CD4-positive, alpha-beta T cell treated with Interleukin-17A for 4 hours (primary cell): ENCODE data around the gene SERPINH1.
A peak's percentile ranks its signal among the peaks of the same experiment; 100 is the strongest.
"Not testable (repeated sequence)": the region's sequence is repeated elsewhere in the genome, so short reads cannot be mapped to it uniquely, and the experiment has no call there.

Experiments
- DNase-seq: peaks from one replicate; pipeline ENCODE4 v3.0.0-alpha.2; 2020; ENCODE audit warnings: mixed read lengths

Gene SERPINH1

DNA sequence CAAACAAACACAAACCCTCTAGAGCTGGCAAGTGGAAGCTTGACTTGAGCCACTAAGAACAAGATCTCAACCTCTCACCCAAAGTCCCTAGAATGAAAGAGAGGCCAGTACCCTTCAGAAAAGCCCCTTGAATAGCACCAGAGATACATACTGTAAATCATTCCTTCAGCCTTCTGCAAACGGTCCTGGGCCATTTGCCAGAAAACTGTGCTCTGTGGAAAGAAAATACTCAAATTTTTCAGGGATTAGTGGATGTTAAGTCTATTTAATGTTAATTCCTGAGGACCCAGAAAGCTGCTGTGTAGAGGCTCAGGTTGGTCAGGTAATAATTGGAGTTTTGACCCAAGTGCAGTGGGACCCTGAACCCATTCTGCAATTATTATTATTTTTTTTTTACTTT lies 16.9 kb downstream of the SERPINH1 start:
- DNase-seq: no peak

DNA sequence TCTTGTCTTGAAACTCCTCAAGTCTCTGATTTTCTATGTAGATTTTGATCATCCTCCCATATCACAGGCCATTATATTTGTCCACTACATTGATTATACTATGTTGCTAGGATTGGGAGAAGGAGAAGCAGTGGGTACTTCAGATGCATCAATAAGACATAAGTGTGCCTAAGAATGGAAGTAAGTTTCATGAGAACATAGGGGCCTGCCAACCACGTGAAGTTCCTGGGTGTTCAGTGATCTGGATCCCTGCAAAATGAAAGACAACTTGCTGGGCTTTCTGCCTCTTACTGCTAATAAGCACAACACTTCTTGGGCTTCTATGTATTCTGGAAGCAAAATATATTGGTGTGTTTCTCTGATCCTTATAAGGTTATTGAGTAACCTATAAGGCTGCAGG lies 17.8 kb downstream of the SERPINH1 start:
- no peak for DNase-seq

DNA sequence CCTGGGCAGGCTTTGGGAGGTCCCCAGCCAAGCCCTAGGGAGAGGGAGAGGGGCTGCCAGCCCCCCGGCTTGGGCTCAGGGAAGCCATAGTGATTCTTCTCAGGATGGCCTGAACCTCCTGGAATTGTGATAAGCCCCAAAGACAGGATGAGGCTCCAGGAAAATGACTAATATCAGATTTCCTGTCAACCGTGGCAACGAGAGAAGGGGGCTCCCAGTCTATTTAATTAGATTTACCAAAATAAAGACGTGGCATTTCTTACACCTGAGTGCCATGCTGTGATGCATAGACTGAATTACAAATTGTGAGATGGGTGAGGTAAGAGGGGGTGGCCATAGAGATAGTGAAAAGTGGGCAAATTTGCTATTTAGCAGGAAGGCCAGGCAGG lies 20.4 kb downstream of the SERPINH1 start:
- DNase-seq: no peak

DNA sequence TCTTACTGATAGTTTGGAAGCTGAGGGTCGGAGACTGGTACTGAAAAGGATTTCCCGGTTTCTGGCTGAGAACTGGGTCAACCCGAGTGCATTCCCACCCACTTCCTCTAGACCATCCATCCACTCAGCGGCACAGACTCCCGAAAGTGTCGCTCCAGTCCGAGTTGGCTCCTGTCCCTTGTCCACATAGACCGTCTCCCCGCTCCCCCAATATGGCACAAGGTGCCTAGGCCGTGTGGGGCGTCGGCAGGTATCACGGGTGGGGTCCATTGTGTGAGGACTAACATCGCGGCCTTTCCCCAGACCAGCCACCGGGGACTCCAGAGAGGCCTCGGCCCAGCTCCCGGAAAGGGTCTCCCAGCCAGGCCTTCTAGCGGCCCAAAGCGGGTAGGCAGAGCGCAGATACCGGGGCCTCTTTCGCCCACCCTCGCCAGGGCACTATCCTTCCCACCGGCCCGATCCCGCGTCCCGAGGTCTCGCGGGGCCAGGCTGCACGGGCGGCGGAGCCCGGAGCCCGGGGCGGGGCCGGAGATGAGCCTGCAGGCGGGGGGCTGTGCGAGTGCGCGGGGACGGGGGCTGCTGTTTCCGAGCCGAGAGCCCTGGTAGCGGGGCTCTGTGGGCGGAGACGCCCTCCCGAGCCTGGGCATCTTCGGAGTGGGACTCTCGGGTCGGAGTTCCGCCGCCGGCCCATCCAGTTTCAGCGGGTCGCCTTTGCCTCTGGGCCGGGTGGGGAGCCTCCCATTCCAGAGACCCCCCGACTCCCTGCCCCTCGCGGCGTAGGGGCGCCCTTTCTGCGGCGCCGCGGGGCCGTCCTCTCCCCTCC lies 21.1 kb downstream of the SERPINH1 start:
- peak; percentile 31 for DNase-seq

DNA sequence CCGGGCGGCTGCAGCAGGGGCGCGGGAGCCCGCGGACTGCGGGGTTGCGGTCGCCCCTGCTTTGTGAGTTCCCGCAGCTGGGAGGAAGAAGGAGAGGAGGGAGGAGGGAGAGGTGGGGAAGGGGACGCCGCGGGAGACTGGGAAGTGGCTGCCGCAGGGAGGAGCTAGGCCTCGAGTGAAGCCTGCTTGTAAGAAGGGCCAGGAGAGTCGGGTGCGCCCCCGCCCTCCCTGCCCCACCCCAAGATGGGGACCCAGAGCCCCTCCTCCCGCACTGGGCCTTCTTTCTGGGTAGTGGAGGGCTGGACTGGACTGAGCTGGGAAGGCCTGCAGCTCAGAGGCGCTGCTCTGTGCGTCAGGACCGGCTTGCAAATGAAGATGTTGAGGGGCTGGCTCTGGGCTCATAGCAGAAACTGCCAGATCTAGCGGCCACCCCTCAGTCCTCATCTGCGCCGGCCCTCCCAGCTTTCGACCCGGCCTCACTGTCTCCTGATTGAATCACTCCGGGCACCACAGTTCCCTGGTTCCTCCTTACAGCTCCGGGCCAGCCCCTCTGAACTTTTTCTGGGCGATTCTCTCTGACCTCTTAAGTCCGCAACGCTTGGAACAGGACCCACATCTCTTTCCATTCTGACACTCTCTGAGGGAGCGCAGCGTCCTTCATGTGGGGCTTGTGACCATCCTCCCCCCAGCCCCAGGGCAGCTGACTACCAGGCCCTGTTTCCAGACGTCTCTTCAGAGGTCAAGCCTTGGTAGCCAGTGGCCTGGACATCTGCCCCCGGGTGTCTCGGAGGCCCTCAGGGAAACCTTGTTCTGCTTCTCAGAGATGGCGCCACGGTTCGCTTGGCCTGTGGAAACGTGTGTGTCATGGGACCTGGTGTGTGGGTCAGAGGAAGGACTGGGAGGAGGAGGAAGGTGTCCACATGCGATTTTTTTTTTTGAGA lies 21.9 kb downstream of the SERPINH1 start:
- DNase-seq: no peak

DNA sequence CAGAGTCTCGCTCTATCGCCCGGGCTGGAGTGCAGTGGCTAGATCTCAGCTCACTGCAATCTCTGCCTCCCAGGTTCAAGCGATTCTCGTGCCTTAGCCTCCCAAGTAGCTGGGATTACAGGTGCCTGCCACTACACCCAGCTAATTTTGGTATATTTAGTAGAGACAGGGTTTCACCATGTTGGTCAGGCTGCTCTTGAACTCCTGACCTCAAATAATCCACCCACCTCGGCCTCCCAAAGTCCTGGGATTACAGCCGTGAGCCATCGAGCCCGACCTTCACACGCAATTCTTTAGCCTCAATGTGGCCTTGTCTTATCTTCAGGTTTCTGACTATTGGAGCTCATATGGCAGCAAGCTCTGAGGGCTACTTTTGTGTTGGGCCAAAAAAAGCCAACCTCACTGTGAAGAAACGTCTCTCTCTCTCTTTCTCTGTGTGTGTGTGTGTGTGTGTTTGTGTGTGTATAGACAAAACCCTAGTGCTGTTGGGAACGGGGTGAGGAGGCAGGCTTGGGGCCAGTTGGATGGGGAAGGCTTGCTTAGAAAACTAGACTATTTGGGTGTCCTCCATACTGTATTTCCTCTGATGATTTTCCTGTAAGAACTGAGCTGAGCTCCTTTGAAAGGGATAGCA lies 22.7 kb downstream of the SERPINH1 start:
- DNase-seq: not testable (repeated sequence)

DNA sequence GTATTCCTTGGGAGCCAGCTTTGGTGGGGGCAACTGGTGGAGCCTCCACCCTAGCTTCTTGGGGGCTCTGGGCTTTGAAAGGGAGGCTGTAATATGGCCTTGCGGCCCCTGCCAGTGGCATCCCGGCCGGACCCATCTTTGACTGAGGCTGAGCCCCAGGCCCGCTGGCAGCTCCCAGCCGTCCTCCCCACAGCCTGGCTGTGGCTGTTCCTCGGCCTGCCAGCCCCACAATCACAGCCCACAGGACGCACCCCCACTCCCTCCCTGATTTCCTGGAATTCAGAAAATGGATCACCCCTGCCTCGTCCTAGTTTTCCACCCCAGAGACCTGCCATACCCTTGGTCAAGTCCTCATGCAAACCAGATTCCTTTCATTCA lies 23.2 kb downstream of the SERPINH1 start:
- no peak for DNase-seq

DNA sequence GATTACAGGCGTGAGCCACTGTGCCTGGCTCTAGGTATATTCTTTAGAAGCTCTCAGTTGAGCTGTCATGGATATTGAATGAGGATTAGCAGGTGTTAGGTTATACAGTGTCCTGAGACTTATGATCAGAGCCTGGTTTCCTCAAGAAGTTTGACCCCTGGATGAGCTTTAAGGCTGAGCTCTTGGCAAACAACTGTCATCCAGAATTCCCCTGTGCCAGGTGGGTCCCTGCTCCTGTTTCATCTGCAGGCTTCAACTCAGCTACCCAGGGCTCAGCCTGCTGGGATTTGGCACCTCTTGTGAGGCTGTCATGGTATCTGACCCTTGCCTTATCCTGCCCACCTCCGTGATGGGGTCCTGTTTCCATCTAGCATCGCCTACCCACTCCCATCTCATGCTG lies 24.3 kb downstream of the SERPINH1 start:
- DNase-seq: no peak

DNA sequence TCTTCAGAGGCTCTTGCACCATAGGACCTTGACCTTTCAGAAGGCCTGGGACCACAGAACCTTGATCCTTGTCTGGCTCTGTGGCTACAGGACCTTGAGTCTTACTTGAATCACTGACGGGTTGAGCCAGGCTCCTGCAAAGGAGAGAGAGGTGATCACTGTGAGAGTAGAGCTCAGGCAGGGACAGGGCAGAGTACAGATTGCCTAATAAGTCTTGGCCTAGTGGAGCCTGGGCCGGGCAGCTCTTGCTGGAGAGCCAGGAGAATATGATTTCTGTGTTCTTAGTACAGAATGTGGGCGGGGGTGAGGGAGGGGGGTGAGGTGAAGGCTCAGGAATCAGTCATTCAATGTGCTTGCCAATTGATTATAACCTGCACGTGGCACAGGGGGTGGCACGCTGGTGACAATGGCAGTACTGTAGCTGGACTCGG lies 26.0 kb downstream of the SERPINH1 start:
- DNase-seq: no peak

DNA sequence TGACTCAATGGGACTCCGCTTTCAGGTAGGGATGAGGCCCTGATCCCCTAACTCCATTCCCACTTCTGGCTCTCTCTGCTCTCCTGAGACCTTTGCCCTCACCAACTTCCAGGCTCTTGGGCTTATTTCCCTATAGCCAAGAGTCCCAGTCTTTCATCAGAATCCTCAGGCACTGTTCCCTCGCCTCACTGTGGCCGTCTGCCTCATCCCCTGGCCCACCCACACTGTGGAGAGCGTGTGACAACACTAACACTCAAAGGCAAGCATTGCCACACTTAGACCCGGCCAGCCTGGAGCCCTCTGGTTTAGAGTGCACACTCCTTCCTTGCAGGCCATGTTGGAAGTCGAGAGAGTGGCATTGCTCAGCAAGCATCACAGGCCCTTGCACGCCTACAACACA lies 27.0 kb downstream of the SERPINH1 start:
- no peak for DNase-seq

DNA sequence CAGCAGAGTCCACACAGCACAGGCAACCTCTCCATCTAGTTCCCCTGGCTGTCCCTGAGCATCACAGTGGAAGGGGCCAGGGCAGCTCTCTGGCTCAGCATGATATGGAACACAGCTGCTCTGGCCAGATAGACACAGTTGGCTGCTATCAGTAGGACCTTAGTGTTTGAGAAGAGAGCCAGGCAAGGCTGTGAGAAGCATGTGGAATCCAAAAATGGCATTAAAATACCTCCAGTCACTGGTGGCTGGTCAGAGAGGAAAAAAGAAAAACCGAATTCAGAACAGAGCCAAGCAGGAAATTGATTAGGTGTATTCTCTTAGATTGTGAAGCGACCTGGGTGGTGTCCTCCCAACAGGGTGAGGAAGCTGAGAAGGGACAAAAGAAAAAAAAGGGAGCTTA lies 27.9 kb downstream of the SERPINH1 start:
- DNase-seq: no peak

DNA sequence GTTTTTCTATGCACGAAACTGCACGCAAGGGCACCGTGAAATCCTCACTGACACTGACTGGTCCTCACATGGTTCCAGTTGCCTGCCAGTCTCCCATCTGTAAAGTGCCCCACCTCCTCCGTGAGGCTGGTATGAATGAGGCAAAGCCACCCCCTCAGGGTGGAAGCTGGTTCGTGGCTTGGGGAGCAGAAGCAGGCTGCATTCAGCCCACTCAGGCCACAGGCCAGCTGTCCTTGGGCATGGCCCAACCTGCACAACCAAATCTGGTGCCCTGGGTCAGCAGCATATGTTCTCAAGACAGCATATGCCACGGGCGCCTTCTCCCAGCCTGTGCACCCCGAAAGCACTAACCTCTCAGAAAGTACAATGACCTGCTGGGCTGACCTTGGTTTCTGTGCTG lies 29.3 kb downstream of the SERPINH1 start:
- no peak for DNase-seq

DNA sequence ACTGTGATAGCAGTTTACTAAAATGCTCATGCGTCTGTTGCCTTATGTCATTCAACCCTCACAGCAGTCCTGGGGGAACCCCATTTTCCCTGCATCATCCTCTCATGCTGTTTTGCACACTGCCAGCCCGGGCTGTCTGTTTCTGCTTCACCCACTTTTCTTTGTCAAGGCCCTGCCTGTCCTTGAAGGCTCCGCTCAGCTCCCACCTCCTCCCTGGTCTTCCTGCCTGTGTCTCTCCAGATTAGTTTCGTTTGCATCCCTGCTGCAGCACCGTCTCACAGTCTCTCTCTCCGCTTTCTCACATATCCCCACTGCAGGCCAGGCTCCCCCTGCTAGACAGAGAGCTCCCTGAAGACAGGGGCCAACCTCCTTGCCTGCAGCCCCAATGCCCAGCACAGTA lies 29.9 kb downstream of the SERPINH1 start:
- DNase-seq: no peak

DNA sequence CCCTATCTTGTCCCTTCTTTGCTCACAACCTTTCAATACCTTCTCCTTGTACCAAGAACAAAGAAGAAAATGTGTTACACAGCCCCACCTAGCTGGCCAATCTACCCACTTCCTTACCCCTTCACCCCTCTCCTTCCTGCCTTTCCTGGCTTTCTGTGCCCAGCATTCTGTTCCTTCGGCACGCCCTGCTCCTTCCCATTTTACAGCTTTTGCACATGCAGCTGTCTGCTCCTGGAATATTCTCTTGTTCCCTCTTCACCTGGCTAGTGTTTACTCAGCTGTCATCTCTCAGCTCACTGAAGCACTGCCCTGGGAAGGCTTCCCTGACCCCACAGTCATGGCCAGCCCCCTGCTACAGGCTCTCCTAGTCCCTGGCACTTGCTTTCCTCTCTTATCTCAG lies 30.7 kb downstream of the SERPINH1 start:
- DNase-seq: no peak

DNA sequence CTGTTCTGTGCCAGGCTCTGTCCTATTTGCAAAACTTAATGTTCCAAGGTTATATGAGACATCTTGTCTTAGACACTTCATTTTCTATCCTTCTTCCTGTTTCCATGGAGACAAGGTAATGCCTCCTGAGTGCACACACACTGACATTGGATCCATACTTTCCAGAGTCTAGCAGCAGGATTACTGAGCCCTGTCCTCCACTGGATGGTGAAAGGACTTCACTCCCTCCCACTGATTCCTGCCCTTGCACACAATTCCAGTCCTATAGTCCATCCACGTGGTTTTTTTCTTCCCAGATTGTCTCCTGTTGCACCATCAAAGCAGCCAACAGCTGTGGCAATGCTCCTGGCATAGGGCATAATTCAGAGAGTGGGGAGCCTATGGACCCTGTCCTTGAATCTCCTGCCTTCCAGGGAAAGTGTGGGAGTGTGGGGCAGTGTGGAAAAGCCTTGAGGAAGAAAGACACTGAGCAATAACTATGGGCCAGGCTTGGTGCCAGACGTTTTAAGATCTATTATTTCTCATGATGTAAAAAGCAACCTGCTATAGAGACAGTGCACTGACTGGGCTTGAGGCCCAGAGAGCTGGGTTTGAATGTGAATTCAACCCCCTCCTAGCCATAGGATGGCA lies 31.3 kb downstream of the SERPINH1 start:
- no peak for DNase-seq

DNA sequence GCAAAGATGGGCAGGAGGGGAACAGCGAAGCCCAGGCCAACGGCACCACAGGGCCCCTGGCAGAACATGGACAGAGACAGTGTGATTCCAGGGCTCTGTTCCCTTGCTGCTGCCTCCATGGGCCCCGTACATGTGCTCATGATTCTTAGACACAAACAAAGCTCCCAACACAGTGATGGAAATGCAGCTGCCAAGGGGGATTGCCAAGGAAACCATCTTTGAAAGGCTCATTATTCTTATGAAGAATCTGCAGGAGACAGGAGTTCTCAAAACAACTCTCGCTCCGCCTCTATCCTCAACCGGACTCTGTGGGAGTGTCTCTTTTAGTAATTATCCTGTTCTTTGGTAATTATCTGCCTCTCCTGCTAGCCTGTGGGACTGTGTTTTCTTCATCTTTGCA lies 32.2 kb downstream of the SERPINH1 start:
- DNase-seq: no peak

DNA sequence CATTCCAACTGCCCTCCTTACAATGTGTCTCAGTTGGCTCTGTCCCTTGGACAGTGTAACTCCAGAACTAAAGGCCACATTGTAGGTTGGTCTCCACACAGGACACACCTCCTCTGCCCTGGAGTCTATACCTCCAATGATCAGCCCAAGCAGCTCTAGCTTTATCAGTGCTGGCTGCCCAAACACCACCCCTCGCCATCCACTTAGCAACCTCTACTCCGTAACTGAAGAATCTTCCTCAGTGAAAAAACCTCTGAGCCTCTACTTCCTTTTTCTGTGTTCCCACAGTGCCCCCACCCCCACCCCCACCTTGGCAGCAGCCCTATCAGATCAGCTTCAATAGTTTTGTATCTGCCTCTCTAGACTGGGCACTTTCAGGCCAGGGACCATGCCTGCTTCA lies 33.4 kb downstream of the SERPINH1 start:
- DNase-seq: no peak

DNA sequence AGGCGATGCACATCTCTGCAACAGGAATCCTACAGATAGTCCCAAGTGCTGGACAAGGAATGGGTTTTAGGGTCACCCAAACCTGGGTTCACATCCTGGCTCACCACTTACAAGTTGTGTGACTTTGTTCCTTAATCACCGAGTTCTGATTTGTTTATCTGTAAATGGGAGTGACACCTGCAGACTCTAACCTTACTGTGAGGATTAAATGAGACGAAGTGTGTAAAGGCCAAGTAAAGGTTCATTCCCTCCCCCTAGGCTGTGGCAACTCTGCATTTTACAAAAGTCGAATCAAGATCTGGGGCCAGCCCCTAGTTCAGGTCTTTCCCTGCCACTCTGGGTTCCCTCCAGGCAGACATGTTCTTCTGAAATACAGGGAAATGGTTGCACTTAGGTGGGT lies 34.9 kb downstream of the SERPINH1 start:
- DNase-seq: no peak

DNA sequence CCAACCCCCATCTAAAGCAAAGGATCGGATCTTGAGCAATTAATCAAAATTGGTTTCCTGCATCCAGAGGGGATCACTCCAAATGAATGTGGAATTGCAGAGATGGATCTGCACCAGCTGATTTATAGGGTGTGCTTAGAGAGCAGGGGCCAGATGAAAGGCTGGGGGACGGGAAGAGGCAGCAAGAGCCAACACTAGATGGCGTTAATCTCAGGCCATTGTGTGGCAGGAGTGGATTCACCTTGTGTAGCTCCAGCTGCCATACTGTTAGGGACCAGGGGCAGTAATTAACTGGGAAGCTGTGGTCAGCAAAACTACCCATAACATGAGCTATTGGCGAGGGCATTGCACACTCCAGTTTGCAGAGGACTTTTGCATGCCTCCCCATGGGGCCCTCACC lies 35.6 kb downstream of the SERPINH1 start:
- no peak for DNase-seq

DNA sequence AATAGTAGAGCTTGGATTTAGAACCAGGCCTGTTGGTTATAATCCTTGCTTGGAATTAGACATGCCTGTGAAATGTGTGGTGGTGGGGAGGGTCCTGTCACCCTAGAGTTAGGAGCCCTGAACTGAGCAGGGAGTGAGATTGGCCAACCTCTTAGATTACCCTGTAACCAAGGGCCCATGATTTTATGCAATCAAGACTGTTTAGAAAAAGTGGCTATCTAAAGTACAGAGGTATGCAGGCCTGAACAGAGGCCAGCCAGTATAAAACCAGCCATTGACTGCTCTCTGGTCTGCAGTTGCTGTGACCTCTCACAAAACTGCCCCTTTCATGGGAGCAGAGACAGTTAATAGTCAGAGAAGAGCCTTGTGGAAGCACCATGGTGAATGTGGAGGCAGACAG lies 36.2 kb downstream of the SERPINH1 start:
- no peak for DNase-seq

DNA sequence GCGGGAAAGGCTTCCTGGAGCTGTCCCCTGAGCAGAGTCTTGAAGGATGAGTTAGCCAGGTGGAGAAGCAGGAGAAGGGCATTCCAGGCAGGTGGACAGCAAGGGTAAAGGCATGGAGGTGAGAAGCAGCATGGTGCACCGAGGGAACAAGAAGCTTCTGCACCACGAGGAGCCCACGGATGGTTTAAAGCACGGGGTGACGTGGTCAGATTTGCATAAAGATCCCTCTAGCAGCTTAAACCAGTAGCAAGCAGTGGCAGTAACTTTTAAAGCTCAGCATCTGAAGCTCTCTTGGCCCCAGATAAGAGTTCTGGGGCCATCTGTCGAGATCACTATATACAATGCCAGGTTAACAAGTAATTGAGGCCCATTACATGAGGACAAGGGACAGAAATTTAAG lies 36.8 kb downstream of the SERPINH1 start:
- no peak for DNase-seq

DNA sequence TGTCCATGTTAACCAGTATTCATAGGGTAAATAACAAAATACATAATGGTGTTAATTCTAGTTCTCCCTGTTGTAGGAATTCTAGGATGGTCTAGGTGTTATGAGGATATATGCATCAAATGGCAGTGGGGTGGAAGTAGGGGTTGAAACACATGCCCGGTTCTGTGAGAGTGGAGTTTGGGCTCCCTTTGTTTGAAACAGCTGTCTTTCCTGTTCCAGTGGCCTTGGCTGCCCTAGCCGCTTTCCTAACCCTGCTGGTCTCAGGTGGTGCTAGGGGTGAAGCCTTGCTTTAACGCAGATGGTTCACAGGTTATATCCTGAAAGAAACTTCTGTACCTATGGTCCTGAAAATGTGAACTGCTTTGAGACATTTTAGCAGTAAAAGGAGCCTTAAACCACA lies 38.3 kb downstream of the SERPINH1 start:
- DNase-seq: no peak

DNA sequence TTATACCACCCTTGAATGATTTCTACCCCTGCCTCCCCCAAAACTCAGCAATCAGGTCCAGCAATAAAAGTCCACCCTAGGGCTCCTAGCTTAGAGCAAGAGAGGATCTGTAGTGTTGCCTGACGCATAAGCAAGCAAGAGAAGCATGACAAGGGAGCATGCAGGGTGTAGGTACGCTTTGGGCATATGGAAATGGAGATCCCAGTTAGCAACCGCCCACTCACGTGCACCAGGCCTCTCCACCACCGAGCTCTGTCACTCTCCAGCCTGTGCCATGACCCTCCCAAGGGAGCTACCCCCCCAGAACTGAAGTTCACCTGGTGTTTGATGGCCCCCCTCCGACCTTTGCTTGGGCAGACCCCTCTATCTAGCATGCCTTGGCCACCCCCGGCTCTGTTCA lies 39.4 kb downstream of the SERPINH1 start:
- DNase-seq: no peak
